CD4-positive, alpha-beta T cell treated with Interferon alpha-2 for 1 hour (primary cell): Measurements from ENCODE around the gene SCIN.
"Not testable (repeated sequence)": the region's sequence is repeated elsewhere in the genome, so short reads cannot be mapped to it uniquely, and the experiment has no call there.

Source experiments
- DNase-seq, 2 donors: peaks; one replicate each; pipeline ENCODE4 v3.0.0-alpha.2; 2020 to 2022

Gene SCIN

DNA sequence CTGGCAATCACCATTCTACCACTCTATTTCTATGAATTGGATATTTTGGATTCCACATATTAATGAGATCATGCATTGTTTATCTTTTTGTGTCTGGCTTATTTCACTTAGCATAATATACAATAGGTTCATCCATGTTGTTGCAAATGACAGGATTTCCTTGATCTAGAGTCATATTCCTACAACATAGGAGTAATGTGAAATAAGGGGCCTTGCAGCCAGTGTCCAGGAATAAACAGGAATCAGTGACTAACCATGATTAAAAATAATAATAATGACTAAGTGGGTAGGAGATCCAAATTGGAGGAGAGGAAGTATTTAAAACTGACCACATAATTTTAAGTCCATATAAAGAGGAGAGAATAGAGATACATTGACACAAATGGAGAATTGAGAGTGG lies 49.9 kb downstream of the SCIN start:
- DNase-seq: no peak

DNA sequence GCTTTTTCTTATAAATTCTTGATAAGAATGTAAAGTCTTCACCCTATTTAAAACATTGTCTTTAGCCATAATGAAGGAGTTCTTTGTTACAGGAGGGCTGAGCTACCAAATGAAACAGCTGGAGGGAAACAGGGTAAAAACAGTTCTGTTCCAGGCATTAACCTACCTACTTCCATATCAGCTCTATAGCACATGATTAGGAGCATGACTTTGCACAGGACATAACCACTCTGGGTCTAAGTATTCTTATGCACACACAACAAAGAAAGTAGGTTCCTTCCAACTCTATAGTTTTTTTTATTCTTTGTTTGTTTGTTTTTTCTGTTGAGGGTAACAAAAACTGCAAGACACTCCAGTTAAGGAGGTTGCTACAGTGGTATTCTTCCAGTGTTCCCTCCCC lies 52.7 kb downstream of the SCIN start:
- DNase-seq: no peak

- no peak for DNase-seq
Observed at GRCh38 chr7:12623885-12624498, 53.5 kb downstream of the SCIN start.

DNA sequence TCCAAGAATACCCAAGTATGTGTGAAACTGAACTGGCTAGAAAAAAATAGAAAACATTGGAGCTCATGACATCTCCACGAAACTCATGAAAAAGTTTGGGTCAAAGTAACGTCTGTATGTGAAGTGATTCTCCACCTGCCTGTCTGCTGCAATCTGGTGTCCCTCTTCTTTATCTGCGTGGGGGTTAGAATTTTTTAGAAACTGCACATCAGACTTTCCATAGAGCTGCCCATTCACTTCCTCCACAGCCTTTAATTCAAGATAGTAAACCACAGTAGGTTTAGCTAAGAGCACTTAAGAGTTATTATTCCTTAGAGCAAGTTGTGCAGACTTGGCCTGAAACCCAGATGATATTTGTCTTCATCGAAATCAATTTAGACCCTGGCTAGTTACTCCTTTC lies 55.3 kb downstream of the SCIN start:
- DNase-seq: no peak

DNA sequence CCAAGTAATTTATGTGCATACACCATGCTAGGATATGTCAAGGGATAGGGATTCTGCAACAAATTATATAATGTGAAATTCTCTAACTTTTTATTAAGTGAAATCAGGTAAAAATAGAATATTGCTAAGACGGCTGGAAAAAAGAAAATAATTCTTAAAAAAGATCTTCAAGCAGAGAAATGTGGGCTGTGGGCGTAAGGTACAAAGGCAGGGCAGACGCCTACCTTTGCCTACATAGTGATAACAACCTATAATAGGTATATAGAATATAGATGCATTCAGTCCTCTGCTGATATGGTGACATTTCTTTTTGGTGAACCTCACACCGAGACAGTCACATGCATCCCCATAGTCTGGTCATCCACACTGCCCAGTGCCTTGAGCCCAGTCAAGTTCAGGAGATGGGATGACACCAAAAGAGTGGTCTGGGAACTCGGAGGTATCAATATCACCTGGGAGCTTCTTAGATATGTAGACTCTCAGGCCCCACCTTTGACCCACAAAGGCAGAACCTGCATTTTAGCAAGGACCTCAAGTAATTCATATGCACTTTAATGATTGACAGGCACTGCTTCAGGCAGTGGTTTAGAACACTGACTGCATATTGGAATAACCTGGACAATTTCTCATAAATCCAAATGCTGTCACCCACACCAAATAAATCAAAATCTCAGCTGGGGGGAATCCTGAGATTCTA lies 59.4 kb downstream of the SCIN start:
- no peak for DNase-seq

- DNase-seq: no peak
Observed at GRCh38 chr7:12630513-12630819, 59.9 kb downstream of the SCIN start.

DNA sequence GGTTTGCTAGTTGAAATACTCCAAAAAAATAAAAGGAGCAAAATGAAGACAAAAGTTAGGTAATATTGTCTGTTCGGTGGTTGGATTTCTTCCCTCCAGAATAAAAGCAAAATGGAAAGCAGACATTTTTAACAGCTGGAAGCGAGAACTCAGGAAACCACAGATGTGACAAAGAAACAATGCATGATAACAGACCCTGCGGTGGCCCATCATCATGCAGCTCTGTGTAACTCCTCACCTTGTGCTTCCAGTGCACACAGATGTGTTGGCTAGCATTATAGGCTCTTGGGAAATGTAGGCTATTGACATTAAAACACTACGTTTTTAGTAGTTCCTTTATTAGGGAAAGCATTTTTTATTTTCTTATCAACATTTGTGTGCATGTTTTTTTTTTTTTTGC lies 63.1 kb downstream of the SCIN start:
- DNase-seq: no peak

GRCh38 chr7:12635830-12636229 lies 65.3 kb downstream of the SCIN start:
- peak in 1 of 2 donors; percentile 27 for DNase-seq

DNA sequence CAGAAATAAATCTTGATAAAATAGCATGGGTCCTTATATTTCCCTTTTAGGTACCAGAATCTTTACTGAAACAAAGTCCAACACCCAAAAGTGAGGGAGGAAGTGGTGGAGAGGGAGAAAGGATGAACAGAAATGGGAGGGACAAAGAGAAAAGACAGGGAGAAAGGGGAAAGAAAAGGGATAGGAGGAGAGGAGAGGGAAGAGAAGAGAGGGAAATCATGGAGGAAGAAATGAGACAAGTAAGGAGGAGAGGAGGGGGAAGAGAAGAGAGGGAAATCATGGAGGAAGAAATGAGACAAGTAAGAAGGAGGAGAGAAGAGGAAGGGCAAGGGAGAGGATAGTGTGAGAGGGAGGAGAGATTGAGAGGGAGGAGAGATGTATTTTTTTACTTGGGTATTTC lies 66.8 kb downstream of the SCIN start:
- DNase-seq: no peak

GRCh38 chr7:12637819-12638592 lies 67.5 kb downstream of the SCIN start:
- DNase-seq: peak in 1 of 2 donors; percentile 16

DNA sequence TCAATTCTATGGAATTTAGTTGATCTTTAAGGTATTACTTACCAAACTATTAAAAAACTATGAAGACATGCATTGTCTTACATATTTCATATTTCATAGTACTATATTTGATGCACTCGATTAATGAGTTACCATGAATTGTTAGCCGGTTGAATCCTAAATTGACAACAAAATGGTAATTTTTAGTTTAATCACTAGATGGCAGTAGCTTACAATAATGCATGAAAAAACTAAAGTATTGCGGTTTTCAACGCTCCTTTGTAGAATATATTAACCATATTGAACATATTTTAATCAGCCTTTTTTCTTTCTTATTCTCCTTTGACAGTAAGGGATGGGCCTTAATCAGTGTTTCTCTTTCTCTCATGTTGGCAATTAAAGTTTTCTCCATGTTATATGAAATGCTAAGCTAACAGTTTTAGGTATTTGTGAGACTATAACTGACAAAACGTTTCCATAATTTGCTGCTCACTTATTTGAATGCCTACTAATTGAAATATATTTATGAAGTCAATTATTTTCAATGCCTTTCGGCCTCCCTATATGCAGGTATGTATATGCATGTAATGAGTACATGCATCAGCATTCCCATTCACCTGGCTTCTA lies 68.4 kb downstream of the SCIN start:
- peak in 1 of 2 donors; percentile 64 for DNase-seq

- no peak for DNase-seq
Observed at GRCh38 chr7:12640299-12641096, 70.0 kb downstream of the SCIN start.

GRCh38 chr7:12641196-12641595 lies 70.7 kb downstream of the SCIN start:
- DNase-seq: no peak

- no peak for DNase-seq
Observed at GRCh38 chr7:12642508-12642907, 72.0 kb downstream of the SCIN start.

GRCh38 chr7:12643001-12643643 lies 72.6 kb downstream of the SCIN start:
- DNase-seq: no peak

- DNase-seq: peak in 1 of 2 donors; percentile 23
Observed at GRCh38 chr7:12643644-12644043, 73.1 kb downstream of the SCIN start.

DNA sequence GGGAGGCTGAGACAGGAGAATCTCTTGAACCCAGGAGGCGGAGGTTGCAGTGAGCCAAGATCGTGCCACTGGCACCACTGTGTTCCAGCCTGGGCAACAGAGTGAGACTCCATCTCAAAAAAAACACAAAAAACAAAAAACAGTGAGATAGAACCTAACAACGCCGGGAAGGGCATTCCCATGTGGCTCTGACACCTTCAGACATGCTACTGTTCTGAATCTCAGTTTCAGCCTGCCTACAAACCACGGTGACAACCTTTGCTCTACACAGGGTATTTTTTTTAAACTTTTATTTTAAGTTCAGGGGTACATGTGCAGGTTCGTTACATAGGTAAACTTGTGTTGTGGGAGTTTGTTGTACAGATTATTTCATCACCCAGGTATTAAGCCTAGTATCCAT lies 74.7 kb downstream of the SCIN start:
- not testable (repeated sequence) for DNase-seq

- DNase-seq: no peak
Observed at GRCh38 chr7:12646139-12646538, 75.6 kb downstream of the SCIN start.

GRCh38 chr7:12647364-12648219 lies 77.1 kb downstream of the SCIN start:
- DNase-seq: no peak

DNA sequence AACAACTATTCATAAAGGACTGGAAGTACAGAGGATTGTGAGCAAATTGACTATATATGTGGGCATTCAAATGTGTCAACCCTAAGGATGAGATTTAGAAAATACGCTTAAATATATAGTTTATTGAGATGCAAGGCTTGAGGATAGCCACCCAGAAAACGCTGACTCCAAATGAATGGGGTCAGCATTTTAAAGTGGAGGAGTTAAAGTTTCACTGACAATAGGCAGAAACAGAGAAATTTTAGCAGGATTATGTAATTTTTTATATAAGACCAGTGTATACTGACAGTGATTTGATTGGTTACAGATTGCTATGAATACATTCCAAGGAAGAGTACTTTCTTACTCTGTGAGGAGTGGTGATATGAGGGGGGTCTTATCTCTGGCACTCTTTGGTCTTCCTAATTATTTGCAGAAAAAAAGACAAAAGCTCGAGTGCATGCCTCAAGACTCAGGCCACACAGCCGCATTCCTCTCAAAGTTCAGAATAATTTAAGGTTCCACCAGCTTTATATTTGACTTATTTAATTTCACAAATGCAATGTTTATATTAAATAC lies 78.3 kb downstream of the SCIN start:
- DNase-seq: no peak

- no peak for DNase-seq
Observed at GRCh38 chr7:12649348-12649747, 78.8 kb downstream of the SCIN start.
